Erythroblast (primary cell): Measurements from ENCODE around the gene GOLGA8T.
"Not testable (repeated sequence)": the region's sequence is repeated elsewhere in the genome, so short reads cannot be mapped to it uniquely, and the experiment has no call there.

Experiments
- DNase-seq, 2 experiments: peaks; one replicate each; lab custom pipeline; 2025; lab: John Stamatoyannopoulos, UW

GOLGA8T gene

DNA sequence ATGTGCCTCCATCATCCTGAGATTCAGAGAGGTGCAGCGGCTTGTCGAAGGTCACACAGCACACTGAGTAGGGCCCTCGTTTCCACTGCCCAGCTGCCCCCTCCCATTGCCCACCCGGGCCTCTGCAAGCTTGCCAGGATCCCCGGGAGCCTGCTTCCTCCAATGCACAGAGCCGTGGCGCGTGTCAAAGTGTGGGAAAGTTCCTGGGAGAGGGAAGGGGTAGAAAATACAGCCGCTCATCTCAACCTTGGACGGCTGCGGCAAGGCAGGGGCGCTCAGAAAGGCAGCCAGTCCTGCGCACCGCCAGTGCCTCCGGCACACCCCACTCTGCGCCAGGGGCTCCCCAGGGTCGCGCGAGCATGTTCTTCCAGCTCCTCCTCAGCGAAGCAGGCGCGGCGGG, 56.3 kb downstream of the GOLGA8T start:
- not testable (repeated sequence) for DNase-seq

DNA sequence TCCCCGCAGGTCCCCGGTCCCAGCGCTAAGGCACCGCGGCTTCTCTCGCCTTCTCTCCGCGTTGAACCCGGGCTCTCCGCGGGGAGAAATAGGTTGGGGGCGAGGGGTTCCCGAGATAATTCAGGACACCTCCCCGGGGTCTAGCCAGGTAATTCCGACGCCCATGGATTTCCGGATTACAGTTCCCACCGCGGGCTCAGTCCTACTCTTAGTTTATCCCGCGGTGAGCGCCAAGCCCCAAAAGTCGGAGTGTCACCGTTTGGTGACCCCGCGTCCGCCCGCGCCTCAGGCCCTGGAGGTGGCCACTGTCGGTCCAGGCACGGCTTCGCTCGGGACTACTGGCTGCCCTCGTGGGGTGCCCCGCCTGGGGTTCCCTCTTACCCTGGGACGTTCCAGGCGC, 56.8 kb downstream of the GOLGA8T start:
- not testable (repeated sequence) for DNase-seq

DNA sequence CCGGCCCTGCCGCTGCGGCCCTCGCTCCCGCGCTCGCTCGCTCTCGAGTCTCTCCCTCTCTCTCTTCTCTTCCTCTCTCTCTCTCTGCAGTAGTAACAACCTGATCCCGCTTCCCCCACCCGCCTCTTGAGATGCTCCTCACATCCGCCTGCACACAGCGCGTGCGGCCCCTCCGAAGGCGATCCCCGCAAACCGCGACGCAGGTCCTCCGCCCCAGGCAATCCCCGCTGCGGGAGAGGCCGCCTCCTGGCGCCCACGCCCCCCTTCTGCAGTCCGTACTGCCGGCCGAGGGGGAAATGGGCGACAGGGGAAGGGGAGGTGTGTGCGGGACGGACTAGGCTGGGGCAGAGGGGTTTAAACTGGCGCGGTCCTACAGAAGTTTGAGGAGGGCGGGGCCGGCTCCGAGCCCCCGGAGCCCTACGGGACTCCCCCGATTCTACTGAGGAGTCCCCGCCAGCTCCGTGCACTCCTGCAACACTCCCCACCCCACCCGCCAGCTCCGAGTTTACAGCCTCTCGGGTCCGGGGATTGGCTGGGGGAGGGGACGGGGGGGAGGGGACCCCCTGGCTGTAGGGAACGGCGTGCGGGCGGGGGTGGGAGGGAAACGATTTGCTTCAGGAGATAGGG, 57.4 kb downstream of the GOLGA8T start:
- not testable (repeated sequence) for DNase-seq

DNA sequence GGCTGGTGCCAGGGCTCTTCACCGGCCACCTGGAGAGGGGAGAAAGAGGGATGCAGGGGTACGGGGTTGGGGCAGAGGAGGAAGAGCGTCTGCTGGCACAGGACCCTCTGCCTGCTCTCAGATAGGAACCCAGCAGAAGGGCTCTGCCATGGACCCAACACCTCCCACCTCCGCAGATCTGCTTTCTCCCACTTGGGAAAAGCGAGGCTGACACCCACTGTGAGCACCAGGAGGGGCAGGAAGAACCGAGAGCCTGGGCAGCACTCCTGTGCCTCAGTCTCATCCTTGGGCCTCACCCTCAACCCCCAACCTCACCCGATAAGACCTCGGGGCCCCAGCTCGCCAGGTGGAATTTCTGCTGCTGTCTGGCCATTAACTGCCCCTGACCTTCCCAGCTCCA, 58.0 kb downstream of the GOLGA8T start:
- DNase-seq = not testable (repeated sequence)
